Measurements from ENCODE around the gene SGPP1. TPM values are rescaled to one million over a fixed set of nuclear protein-coding genes. Genes with fewer than 3 reads are reported as not detected.

Gene SGPP1
- total and polyA plus RNA-seq, 2 of the 8 experiments (the other 6 are each of a cell fraction or from before 2014, with no cell fraction given) = 5.7 to 8.1 TPM

GRCh38 chr14:63705561-63706070 is 22.2 kb downstream of the SGPP1 start:
- Histone ChIP-seq H3K14ac (ENCODE audit: insufficient read length) (no peak overlapping the region), H3K4ac (replicated peaks; ENCODE audit: insufficient read length, low read depth, low read length) (no peak overlapping the region), H3K79me2 (ENCODE audit: control insufficient read depth in 1 of 2, insufficient read depth in 2 of 2, low read length in 2 of 2) (no peaks in the 10 kb centered on the region), H2BK20ac (ENCODE audit: low read length) (no peak overlapping the region), H3K27me3 (replicated peaks in 1 of 4; ENCODE audit: control insufficient read depth in 3 of 4, extremely low read depth in 1 of 4, insufficient read depth in 3 of 4, low read length in 3 of 4) (no peaks in the 10 kb centered on the region), H3K36me3 (ENCODE audit: control insufficient read depth in 2 of 4, insufficient read depth in 4 of 4, low read length in 3 of 4) (no peaks in the 10 kb centered on the region), H4K8ac (ENCODE audit: extremely low read depth, insufficient read depth, low read length) (no peak overlapping the region), H2AFZ (ENCODE audit: low read length) (no peak overlapping the region), H3K9ac (replicated peaks in 1 of 4; ENCODE audit: extremely low read depth in 1 of 4, low read depth in 3 of 4, low read length in 3 of 4) (no peak overlapping the region), H2AK5ac (ENCODE audit: low read depth, low read length) (no peak overlapping the region), H4K91ac (replicated peaks; ENCODE audit: insufficient read length, low read length) (no peak overlapping the region), H3K4me2 (ENCODE audit: insufficient read depth in 1 of 2, low read depth in 2 of 2, low read length in 2 of 2) (no peak overlapping the region), H3K56ac (replicated peaks; ENCODE audit: insufficient read length, low read depth, low read length) (no peak overlapping the region), H3K27ac (ENCODE audit: low read depth, low read length) (no peak overlapping the region), H3K4me1 (replicated peaks in 1 of 4; ENCODE audit: control insufficient read depth in 3 of 4, insufficient read depth in 4 of 4, low read length in 3 of 4) (peaks cover 0 to 2% (median 0%) of the 10 kb centered on the region in 4 experiments; a peak in 2 of 7 replicates), H3K23me2 (ENCODE audit: low read depth, low read length) (no peaks in the 10 kb centered on the region), H2BK5ac (ENCODE audit: low read depth, low read length) (no peak overlapping the region), H3K4me3 (ENCODE audit: extremely low read depth in 1 of 4, insufficient read depth in 2 of 4, low read depth in 3 of 4, low read length in 4 of 4) (no peak overlapping the region), H3K79me1 (ENCODE audit: low read depth, low read length) (no peaks in the 10 kb centered on the region), H3K23ac (ENCODE audit: insufficient read length) (no peak overlapping the region), H4K20me1 (replicated peaks in 1 of 2; ENCODE audit: control insufficient read depth in 1 of 2, insufficient read depth in 2 of 2, low read length in 2 of 2) (no peaks in the 10 kb centered on the region), H2BK15ac (ENCODE audit: low read length) (no peak overlapping the region), H3K18ac (ENCODE audit: extremely low read depth, low read length) (no peak overlapping the region), H3K9me3 (ENCODE audit: insufficient read depth in 2 of 2, low read depth in 1 of 2, low read length in 1 of 2) (no peaks in the 10 kb centered on the region), H2BK120ac (replicated peaks; ENCODE audit: low read depth, low read length) (no peak overlapping the region), H4K5ac (ENCODE audit: insufficient read length, low read depth, low read length) (no peak overlapping the region), H2BK12ac (ENCODE audit: low read depth, low read length) (no peak overlapping the region)
- ChIA-PET CTCF (ENCODE audit: partially characterized antibody) (no interaction called here), POLR2A (ENCODE audit: partially characterized antibody) (no interaction called here)
- FAIRE-seq = no peak
- DNase-seq (ENCODE audit: low read depth in 1 of 2, low spot score in 2 of 2) = no peak
- WGBS, 2 experiments (ENCODE audit: extremely low coverage in 1 of 2, insufficient coverage in 1 of 2, insufficient read length in 1 of 2, insufficient replicate concordance in 2 of 2, low coverage in 1 of 2, low lambda C conversion rate in 2 of 2, missing lambda C conversion rate in 1 of 2) = 84% methylated on average over 4 of the region's 4 CpGs; no CpG with 5 or more reads in 1 of the 2 experiments
- TF ChIP-seq CTCF (IDR thresholded peaks at IDR 0.05; ENCODE audit: control extremely low read depth in 1 of 3, insufficient read depth in 1 of 3, low read depth in 1 of 3, low read length in 3 of 3) = no peak
